Suppressor macrophage treated with lipopolysaccharide for 1 hour (primary cell): ENCODE measurements around the gene NPTX1.

Experiments used
- DNase-seq, 3 donors: peaks; one replicate each; pipeline ENCODE4 v3.0.0-alpha.2; 2020 to 2022

The NPTX1 gene

GRCh38 chr17:80456465-80457235 is 19.8 kb downstream of the NPTX1 start:
- no peak for DNase-seq

- no peak for DNase-seq
These were observed 20.6 kb downstream of the NPTX1 start for GRCh38 chr17:80455784-80456183.

- peak; percentile 73 to 86 (median 74) for DNase-seq
These were observed 21.1 kb downstream of the NPTX1 start for GRCh38 chr17:80455336-80455710.

GRCh38 chr17:80454557-80455335 is 21.7 kb downstream of the NPTX1 start:
- peak; percentile 98 to 99 (median 99) for DNase-seq

GRCh38 chr17:80453998-80454556 is 22.3 kb downstream of the NPTX1 start:
- DNase-seq = peak in 2 of 3 donors; percentile 33 to 41

- no peak for DNase-seq
These were observed 23.0 kb downstream of the NPTX1 start for GRCh38 chr17:80453126-80453997.

GRCh38 chr17:80452173-80452915 is 24.1 kb downstream of the NPTX1 start:
- no peak for DNase-seq

GRCh38 chr17:80451104-80451775 is 25.2 kb downstream of the NPTX1 start:
- DNase-seq = no peak

GRCh38 chr17:80449930-80450576 is 26.4 kb downstream of the NPTX1 start:
- DNase-seq = no peak

- no peak for DNase-seq
These were observed 27.0 kb downstream of the NPTX1 start for GRCh38 chr17:80449194-80449929.

GRCh38 chr17:80447790-80448189 is 28.6 kb downstream of the NPTX1 start:
- DNase-seq = no peak

GRCh38 chr17:80446645-80447405 is 29.6 kb downstream of the NPTX1 start:
- DNase-seq = no peak

- no peak for DNase-seq
These were observed 30.7 kb downstream of the NPTX1 start for GRCh38 chr17:80445726-80446110.

- no peak for DNase-seq
These were observed 31.2 kb downstream of the NPTX1 start for GRCh38 chr17:80445007-80445725.

GRCh38 chr17:80444644-80444979 is 31.8 kb downstream of the NPTX1 start:
- DNase-seq = no peak

- no peak for DNase-seq
These were observed 32.3 kb downstream of the NPTX1 start for GRCh38 chr17:80443916-80444643.

GRCh38 chr17:80443498-80443897 is 32.9 kb downstream of the NPTX1 start:
- no peak for DNase-seq

GRCh38 chr17:80442764-80443163 is 33.6 kb downstream of the NPTX1 start:
- DNase-seq = no peak
